ENCODE results near the gene TRIP13. TPM values are rescaled to one million over a fixed set of nuclear protein-coding genes. Genes with fewer than 3 reads are reported as not detected.

TRIP13 gene
- total and polyA plus RNA-seq, 10 of the 15 experiments (the other 5 are each of a cell fraction or from before 2014, with no cell fraction given), result 15.1 to 64.9 (median 32.2) TPM

GRCh38 chr5:916441-917293, 24.0 kb downstream of the TRIP13 start:
- SMC1A ChIA-PET (ENCODE audit: uncharacterized antibody, unreplicated experiment), result no interaction called here
- ATAC-seq, result no peak
- no peak overlapping the region for H3K27ac ChIP-seq (ENCODE audit: control insufficient read depth, insufficient read depth)
- no peak for DNase-seq (ENCODE audit: low read depth, low spot score)
- H3K4me1 ChIP-seq (ENCODE audit: control insufficient read depth, insufficient read depth, low read length), result no peaks in the 10 kb centered on the region
- in situ Hi-C loops (cut with MboI) (loop anchor here (10.0 kb wide), 1 partner anchor 728 kb away; no protein-coding TSS in a partner anchor), intact Hi-C loops (cut with micrococcal nuclease; ENCODE audit: unreplicated experiment) (no loop called here)
- CTCF ChIA-PET, result no interaction called here
- 85% methylated on average over 14 of the region's 14 CpGs for WGBS (ENCODE audit: insufficient coverage, insufficient replicate concordance, low lambda C conversion rate, missing lambda C conversion rate)
- H4K20me1 ChIP-seq (ENCODE audit: control insufficient read depth, insufficient read depth), result no peaks in the 10 kb centered on the region
- no peaks in the 10 kb centered on the region for H3K79me2 ChIP-seq (ENCODE audit: control insufficient read depth, insufficient read depth, low read length)
- H3K27me3 ChIP-seq (replicated peaks in 1 of 2; ENCODE audit: control insufficient read depth in 2 of 2, insufficient read depth in 2 of 2, low read length in 1 of 2), result no peaks in the 10 kb centered on the region
- no peaks in the 10 kb centered on the region for H3K9me3 ChIP-seq (replicated peaks; ENCODE audit: control insufficient read depth, insufficient read depth, low read length)
- RAD21 ChIA-PET (ENCODE audit: unreplicated experiment), result no interaction called here
- BruUV-seq (replicated peaks), result no TSS peak
- no peak overlapping the region for H3K9ac ChIP-seq (ENCODE audit: control insufficient read depth, insufficient read depth, low read length)
- POLR2A ChIA-PET, result no interaction called here
- H3K4me2 ChIP-seq (ENCODE audit: control insufficient read depth, insufficient read depth), result no peak overlapping the region
- H3K36me3 ChIP-seq (ENCODE audit: control insufficient read depth in 2 of 2, insufficient read depth in 2 of 2, low read length in 1 of 2), result peaks cover 0 to 15% of the 10 kb centered on the region in 2 experiments; a peak in 3 of 4 replicates
- H3K4me3 ChIP-seq, result no peak overlapping the region
- H2AFZ ChIP-seq (ENCODE audit: control insufficient read depth, low read depth, low read length), result no peak overlapping the region
- no peak for FAIRE-seq
- TF ChIP-seq PAX5 (IDR thresholded peaks at IDR 0.05; ENCODE audit: borderline replicate concordance, low read depth, low read length) (no peak), MTA3 (IDR thresholded peaks at IDR 0.05; ENCODE audit: borderline replicate concordance, low read length) (no peak), MYC (IDR thresholded peaks at IDR 0.05; ENCODE audit: insufficient read depth, insufficient read length, insufficient replicate concordance, low read length, severe bottlenecking) (no peak), E4F1 (IDR thresholded peaks at IDR 0.05; ENCODE audit: borderline replicate concordance, partially characterized antibody) (no peak), ZBED1 (IDR thresholded peaks at IDR 0.05; ENCODE audit: borderline replicate concordance) (no peak), HSF1 (IDR thresholded peaks at IDR 0.05; ENCODE audit: low read depth, low read length) (no peak), TAF1 (IDR thresholded peaks at IDR 0.05; ENCODE audit: borderline replicate concordance, low read depth, low read length) (no peak), RELB (IDR thresholded peaks at IDR 0.05; ENCODE audit: low read depth) (no peak), NFYB (IDR thresholded peaks at IDR 0.05; ENCODE audit: insufficient read depth, low read depth, low read length) (no peak), MTA2 (IDR thresholded peaks at IDR 0.05; ENCODE audit: low read depth) (no peak), ZNF274 (IDR thresholded peaks at IDR 0.05; ENCODE audit: insufficient read depth, insufficient read length) (no peak), RAD21 (IDR thresholded peaks at IDR 0.05; ENCODE audit: insufficient read depth, low read depth, low read length) (no peak)
- TF ChIP-seq, protein P1, sequence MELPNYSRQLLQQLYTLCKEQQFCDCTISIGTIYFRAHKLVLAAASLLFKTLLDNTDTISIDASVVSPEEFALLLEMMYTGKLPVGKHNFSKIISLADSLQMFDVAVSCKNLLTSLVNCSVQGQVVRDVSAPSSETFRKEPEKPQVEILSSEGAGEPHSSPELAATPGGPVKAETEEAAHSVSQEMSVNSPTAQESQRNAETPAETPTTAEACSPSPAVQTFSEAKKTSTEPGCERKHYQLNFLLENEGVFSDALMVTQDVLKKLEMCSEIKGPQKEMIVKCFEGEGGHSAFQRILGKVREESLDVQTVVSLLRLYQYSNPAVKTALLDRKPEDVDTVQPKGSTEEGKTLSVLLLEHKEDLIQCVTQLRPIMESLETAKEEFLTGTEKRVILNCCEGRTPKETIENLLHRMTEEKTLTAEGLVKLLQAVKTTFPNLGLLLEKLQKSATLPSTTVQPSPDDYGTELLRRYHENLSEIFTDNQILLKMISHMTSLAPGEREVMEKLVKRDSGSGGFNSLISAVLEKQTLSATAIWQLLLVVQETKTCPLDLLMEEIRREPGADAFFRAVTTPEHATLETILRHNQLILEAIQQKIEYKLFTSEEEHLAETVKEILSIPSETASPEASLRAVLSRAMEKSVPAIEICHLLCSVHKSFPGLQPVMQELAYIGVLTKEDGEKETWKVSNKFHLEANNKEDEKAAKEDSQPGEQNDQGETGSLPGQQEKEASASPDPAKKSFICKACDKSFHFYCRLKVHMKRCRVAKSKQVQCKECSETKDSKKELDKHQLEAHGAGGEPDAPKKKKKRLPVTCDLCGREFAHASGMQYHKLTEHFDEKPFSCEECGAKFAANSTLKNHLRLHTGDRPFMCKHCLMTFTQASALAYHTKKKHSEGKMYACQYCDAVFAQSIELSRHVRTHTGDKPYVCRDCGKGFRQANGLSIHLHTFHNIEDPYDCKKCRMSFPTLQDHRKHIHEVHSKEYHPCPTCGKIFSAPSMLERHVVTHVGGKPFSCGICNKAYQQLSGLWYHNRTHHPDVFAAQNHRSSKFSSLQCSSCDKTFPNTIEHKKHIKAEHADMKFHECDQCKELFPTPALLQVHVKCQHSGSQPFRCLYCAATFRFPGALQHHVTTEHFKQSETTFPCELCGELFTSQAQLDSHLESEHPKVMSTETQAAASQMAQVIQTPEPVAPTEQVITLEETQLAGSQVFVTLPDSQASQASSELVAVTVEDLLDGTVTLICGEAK (IDR thresholded peaks at IDR 0.05; ENCODE audit: borderline replicate concordance), result no peak

Measured in GM12878 (cell line).